SK-N-MC (cell line): Measurements from ENCODE around the gene PON2.

Experiments
- EZH2 ChIP-seq: fragments of 200-600 bp; sonication (generic); IDR thresholded peaks from one replicate; pipeline ENCODE4 v1.6.1; 2017; ENCODE audit warnings: antibody characterized with exemption
- FOXP2 ChIP-seq: optimal IDR thresholded peaks from 2 replicates; pipeline ENCODE3; 2011; ENCODE audit warnings: mild to moderate bottlenecking, moderate library complexity; ENCODE audit not compliant: insufficient read depth; ENCODE audit errors: extremely low read length, control extremely low read depth
- POLR2AphosphoS5 ChIP-seq: IDR thresholded peaks from 2 replicates; pipeline ENCODE4 v1.6.1; 2012; ENCODE audit warnings: mild to moderate bottlenecking, low read depth, low read length, borderline replicate concordance

DNA sequence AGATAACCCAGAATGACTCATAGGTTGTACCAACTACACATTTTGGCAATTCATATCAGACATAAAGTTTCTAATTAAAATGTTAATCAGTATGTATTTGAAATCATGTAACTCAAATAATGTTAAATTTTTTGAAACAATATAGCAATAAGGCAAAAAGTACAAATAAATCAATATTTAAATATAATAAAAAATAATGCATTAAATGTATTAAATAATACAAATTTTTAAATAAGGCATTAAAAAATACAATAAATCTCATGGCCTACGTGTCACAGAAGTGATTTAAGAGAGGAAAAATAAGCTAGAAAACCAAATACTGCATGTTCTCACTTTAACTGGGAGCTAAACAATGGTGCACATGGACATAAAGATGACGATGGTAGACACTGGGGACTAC, 9.1 kb downstream of the PON2 start:
- TF ChIP-seq POLR2AphosphoS5 (no peak), EZH2 (no peak), FOXP2 (no peak)
